ENCODE results near the gene DOCK6. TPM values are rescaled to one million over a fixed set of nuclear protein-coding genes. Genes with fewer than 3 reads are reported as not detected.

The DOCK6 gene
- total and polyA plus RNA-seq, 2 of the 13 experiments (the other 11 are each of a cell fraction or from before 2014, with no cell fraction given) = 5.4 to 38.1 TPM

DNA sequence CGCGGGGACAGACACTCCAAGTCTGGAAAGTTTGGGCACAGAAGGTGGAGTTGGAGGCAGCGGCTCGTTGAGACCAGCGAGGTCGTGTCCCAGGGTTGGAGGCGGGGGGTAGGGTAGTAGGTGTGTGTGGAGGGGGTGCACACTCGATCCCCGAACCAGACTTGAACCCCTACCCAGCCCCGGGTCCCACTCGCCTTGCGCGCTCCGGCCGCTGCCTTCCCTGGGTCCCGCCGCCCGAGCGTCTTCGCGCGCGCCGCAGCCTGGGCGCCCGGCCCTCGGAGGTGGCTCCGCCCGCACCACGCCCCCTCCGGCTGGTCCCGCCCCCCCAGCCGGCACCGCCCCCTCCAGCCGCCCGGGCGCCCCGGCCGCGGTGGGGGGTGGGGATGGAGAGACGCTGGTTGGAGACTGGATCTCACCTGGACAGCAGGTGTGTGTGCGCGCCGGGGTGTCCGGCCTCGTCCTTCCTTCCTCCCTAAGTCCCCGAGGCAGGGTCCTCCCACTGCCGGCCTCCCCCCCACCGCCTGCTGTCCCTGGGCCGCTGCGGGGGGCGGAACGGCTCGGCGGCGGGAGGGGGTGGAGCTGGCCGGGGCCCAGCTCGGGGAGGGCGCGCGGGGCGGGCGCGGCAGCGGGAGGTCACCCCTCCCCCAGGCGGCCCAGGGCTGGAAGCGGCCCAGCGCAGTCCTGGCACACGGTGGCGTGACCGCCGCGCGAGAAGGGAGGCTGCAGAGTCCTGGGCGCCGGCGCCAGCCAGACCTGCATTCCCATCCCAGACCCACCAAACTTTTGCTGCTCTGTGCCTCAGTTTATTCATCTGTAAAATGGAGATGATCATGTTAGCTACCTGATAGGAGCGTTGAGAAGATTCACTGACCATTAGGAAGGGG, 64.8 kb downstream of the DOCK6 start, which contains the start of gene KANK2 (continued):
- TF ChIP-seq, protein P1, sequence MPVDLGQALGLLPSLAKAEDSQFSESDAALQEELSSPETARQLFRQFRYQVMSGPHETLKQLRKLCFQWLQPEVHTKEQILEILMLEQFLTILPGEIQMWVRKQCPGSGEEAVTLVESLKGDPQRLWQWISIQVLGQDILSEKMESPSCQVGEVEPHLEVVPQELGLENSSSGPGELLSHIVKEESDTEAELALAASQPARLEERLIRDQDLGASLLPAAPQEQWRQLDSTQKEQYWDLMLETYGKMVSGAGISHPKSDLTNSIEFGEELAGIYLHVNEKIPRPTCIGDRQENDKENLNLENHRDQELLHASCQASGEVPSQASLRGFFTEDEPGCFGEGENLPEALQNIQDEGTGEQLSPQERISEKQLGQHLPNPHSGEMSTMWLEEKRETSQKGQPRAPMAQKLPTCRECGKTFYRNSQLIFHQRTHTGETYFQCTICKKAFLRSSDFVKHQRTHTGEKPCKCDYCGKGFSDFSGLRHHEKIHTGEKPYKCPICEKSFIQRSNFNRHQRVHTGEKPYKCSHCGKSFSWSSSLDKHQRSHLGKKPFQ (CRISPR knock-in tag; IDR thresholded peaks at IDR 0.05; ENCODE audit: insufficient replicate concordance) = no peak
- TF ChIP-seq KLF13 (CRISPR knock-in tag; IDR thresholded peaks at IDR 0.05) = no peak
- TF ChIP-seq, protein P2, sequence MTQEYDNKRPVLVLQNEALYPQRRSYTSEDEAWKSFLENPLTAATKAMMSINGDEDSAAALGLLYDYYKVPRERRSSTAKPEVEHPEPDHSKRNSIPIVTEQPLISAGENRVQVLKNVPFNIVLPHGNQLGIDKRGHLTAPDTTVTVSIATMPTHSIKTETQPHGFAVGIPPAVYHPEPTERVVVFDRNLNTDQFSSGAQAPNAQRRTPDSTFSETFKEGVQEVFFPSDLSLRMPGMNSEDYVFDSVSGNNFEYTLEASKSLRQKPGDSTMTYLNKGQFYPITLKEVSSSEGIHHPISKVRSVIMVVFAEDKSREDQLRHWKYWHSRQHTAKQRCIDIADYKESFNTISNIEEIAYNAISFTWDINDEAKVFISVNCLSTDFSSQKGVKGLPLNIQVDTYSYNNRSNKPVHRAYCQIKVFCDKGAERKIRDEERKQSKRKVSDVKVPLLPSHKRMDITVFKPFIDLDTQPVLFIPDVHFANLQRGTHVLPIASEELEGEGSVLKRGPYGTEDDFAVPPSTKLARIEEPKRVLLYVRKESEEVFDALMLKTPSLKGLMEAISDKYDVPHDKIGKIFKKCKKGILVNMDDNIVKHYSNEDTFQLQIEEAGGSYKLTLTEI (CRISPR knock-in tag; conservative IDR thresholded peaks at IDR 0.05) = no peak
- TF ChIP-seq ZEB1 (IDR thresholded peaks at IDR 0.05; ENCODE audit: insufficient replicate concordance, low read depth) = peak; percentile 96
- TF ChIP-seq SMC3 (IDR thresholded peaks at IDR 0.05; ENCODE audit: low read length) = no peak
- TF ChIP-seq ZNF337 (CRISPR knock-in tag; IDR thresholded peaks at IDR 0.05; ENCODE audit: borderline replicate concordance, low read depth) = no peak
- TF ChIP-seq MEIS1 (CRISPR knock-in tag; IDR thresholded peaks at IDR 0.05; ENCODE audit: borderline replicate concordance) = no peak
- TF ChIP-seq BRCA1 (CRISPR knock-in tag; IDR thresholded peaks at IDR 0.05) = no peak
- no peak for TF ChIP-seq GFI1 (CRISPR knock-in tag; IDR thresholded peaks at IDR 0.05; ENCODE audit: borderline replicate concordance)
- TF ChIP-seq JUNB (CRISPR knock-in tag; IDR thresholded peaks at IDR 0.05; ENCODE audit: borderline replicate concordance) = no peak
- 0 out of 2 replicates have a peak, but pooled peaks have one; percentile 4 for TF ChIP-seq SOX13 (IDR thresholded peaks at IDR 0.05)
- TF ChIP-seq SOX13 (CRISPR knock-in tag; conservative IDR thresholded peaks at IDR 0.05 in 1 of 2, IDR thresholded peaks at IDR 0.05 in 1 of 2) = peak in 1 of 2 experiments; percentile 42; a peak in 1 of 4 replicates
- TF ChIP-seq RCOR2 (CRISPR knock-in tag; IDR thresholded peaks at IDR 0.05) = peak; percentile 80
- no peak for TF ChIP-seq ATF1 (CRISPR knock-in tag; IDR thresholded peaks at IDR 0.05)
- 0 out of 2 replicates have a peak, but pooled peaks have one; percentile 49 for TF ChIP-seq ZC3H13 (CRISPR knock-in tag; IDR thresholded peaks at IDR 0.05)
- TF ChIP-seq, protein P3, sequence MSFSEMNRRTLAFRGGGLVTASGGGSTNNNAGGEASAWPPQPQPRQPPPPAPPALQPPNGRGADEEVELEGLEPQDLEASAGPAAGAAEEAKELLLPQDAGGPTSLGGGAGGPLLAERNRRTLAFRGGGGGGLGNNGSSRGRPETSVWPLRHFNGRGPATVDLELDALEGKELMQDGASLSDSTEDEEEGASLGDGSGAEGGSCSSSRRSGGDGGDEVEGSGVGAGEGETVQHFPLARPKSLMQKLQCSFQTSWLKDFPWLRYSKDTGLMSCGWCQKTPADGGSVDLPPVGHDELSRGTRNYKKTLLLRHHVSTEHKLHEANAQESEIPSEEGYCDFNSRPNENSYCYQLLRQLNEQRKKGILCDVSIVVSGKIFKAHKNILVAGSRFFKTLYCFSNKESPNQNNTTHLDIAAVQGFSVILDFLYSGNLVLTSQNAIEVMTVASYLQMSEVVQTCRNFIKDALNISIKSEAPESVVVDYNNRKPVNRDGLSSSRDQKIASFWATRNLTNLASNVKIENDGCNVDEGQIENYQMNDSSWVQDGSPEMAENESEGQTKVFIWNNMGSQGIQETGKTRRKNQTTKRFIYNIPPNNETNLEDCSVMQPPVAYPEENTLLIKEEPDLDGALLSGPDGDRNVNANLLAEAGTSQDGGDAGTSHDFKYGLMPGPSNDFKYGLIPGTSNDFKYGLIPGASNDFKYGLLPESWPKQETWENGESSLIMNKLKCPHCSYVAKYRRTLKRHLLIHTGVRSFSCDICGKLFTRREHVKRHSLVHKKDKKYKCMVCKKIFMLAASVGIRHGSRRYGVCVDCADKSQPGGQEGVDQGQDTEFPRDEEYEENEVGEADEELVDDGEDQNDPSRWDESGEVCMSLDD (CRISPR knock-in tag; IDR thresholded peaks at IDR 0.05; ENCODE audit: borderline replicate concordance) = no peak
- TF ChIP-seq ZKSCAN5 (CRISPR knock-in tag; IDR thresholded peaks at IDR 0.05) = no peak
- TF ChIP-seq HNRNPUL1 (IDR thresholded peaks at IDR 0.05; ENCODE audit: low read depth, low read length) = no peak
- no peak for TF ChIP-seq KAT7 (CRISPR knock-in tag; IDR thresholded peaks at IDR 0.05; ENCODE audit: borderline replicate concordance)
- no peak for TF ChIP-seq ZNF205 (CRISPR knock-in tag; IDR thresholded peaks at IDR 0.05)
- TF ChIP-seq, protein P4, sequence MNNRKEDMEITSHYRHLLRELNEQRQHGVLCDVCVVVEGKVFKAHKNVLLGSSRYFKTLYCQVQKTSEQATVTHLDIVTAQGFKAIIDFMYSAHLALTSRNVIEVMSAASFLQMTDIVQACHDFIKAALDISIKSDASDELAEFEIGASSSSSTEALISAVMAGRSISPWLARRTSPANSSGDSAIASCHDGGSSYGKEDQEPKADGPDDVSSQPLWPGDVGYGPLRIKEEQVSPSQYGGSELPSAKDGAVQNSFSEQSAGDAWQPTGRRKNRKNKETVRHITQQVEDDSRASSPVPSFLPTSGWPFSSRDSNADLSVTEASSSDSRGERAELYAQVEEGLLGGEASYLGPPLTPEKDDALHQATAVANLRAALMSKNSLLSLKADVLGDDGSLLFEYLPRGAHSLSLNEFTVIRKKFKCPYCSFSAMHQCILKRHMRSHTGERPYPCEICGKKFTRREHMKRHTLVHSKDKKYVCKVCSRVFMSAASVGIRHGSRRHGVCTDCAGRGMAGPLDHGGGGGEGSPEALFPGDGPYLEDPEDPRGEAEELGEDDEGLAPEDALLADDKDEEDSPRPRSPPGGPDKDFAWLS (CRISPR knock-in tag; IDR thresholded peaks at IDR 0.05; ENCODE audit: borderline replicate concordance) = no peak
- no peak for TF ChIP-seq ESRRA (CRISPR knock-in tag; IDR thresholded peaks at IDR 0.05; ENCODE audit: low read depth)

All from HepG2 (cell line).